Breast epithelium (tissue), 4 donors: ENCODE measurements around the gene SPINK8. TPM values are rescaled to one million over a fixed set of nuclear protein-coding genes. Genes with fewer than 3 reads are reported as not detected.

Source experiments
- DNase-seq, 2 donors: peaks; one replicate each; pipeline ENCODE4 v3.0.0-alpha.2; 2019; ENCODE audit warnings: low spot score in 2 of 2
- H3K27ac ChIP-seq, 2 donors: fragments of 200-600 bp; sonication (generic) in 1 of 2; one replicate each; pipeline ENCODE4 v1.5.1; 2016 to 2019; ENCODE audit warnings: mild to moderate bottlenecking in 1 of 2
- H3K27me3 ChIP-seq, 2 donors: fragments of 200-600 bp; sonication (generic) in 1 of 2; one replicate each; pipeline versions ENCODE4 v1.5.1 to v1.6.0; 2017 to 2019; ENCODE audit warnings: control low read depth in 1 of 2, mild to moderate bottlenecking in 1 of 2
- H3K36me3 ChIP-seq: fragments of 200-600 bp; one replicate; pipeline ENCODE4 v1.5.1; 2019
- H3K4me1 ChIP-seq, 2 donors: fragments of 200-600 bp; sonication (generic); one replicate each; pipeline ENCODE4 v1.5.1; 2016 to 2019; ENCODE audit warnings: control low read depth in 1 of 2
- H3K4me3 ChIP-seq, 3 donors: fragments of 200-600 bp; sonication (generic); 1 replicate in 2 of 3; 2 replicates in 1 of 3; pipeline ENCODE4 v1.5.1; 2016 to 2019; ENCODE audit warnings: mild to moderate bottlenecking in 3 of 3, moderate library complexity in 2 of 3
- H3K9me3 ChIP-seq, 2 donors: fragments of 200-600 bp; sonication (generic) in 1 of 2; one replicate each; pipeline ENCODE4 v1.5.1; 2016 to 2019; ENCODE audit warnings: control low read depth in 1 of 2
- CTCF ChIP-seq, 3 donors: fragments of 450-650 bp; IDR thresholded peaks; one replicate each; pipeline ENCODE4 v1.5.1; 2016 to 2017; ENCODE audit warnings: antibody characterized with exemption in 3 of 3, mild to moderate bottlenecking in 3 of 3, moderate library complexity in 3 of 3
- POLR2A ChIP-seq: fragments of 450-650 bp; IDR thresholded peaks from one replicate; pipeline ENCODE4 v1.6.1; 2016; ENCODE audit warnings: antibody characterized with exemption, mild to moderate bottlenecking, moderate library complexity
- POLR2AphosphoS5 ChIP-seq, 3 donors: sonication (generic); formaldehyde crosslinking; IDR thresholded peaks; one replicate each; pipeline ENCODE4 v1.6.1; 2017; ENCODE audit warnings: antibody characterized with exemption in 3 of 3
- intact Hi-C: fragments of 100-400 bp; cut with DNase I; formaldehyde crosslinking; loops from one replicate; pipeline ENCODE4 v1.15.1; 2023; ENCODE audit warnings: low total_unique reads
- total RNA-seq, 3 donors: library from RNA; depleted of rRNA; stranded (reverse); fragments of >200 nt; gene quantifications; one replicate each; pipeline ENCODE4 v1.1.0, GENCODE V29; 2016

The SPINK8 gene
- total RNA-seq, 3 donors from 2014 or later, result not detected

- DNase-seq, result no peak
- H3K36me3 ChIP-seq, result no peaks in the 10 kb centered on the region
- H3K27ac ChIP-seq, result no peak overlapping the region
- no peak overlapping the region for H3K4me3 ChIP-seq
- no peaks in the 10 kb centered on the region for H3K9me3 ChIP-seq
- TF ChIP-seq CTCF (IDR thresholded peaks at IDR 0.05) (no peak), POLR2A (no peak), POLR2AphosphoS5 (IDR thresholded peaks at IDR 0.05) (no peak)
- H3K4me1 ChIP-seq, result no peaks in the 10 kb centered on the region
- intact Hi-C loops, result no loop called here
- no peaks in the 10 kb centered on the region for H3K27me3 ChIP-seq
Measured at GRCh38 chr3:48369693-48370332, 36.4 kb upstream of the SPINK8 start.

- intact Hi-C loops, result no loop called here
- no peak for TF ChIP-seq CTCF (IDR thresholded peaks at IDR 0.05)
- no peak for TF ChIP-seq POLR2AphosphoS5 (IDR thresholded peaks at IDR 0.05)
- TF ChIP-seq POLR2A, result no peak
Measured at GRCh38 chr3:48367201-48367600, 33.7 kb upstream of the SPINK8 start.

GRCh38 chr3:48364840-48365239 lies 31.4 kb upstream of the SPINK8 start:
- Histone ChIP-seq H3K4me3 (no peak overlapping the region), H3K4me1 (no peaks in the 10 kb centered on the region), H3K36me3 (no peaks in the 10 kb centered on the region), H3K9me3 (peaks cover 0 to 6% of the 10 kb centered on the region in 2 donors), H3K27ac (no peak overlapping the region), H3K27me3 (no peaks in the 10 kb centered on the region)
- no peak for DNase-seq
- intact Hi-C loops, result loop anchor here (2.0 kb wide), 1 partner anchor 66 kb away; no protein-coding TSS in a partner anchor
- no peak for TF ChIP-seq POLR2A
- no peak for TF ChIP-seq CTCF (IDR thresholded peaks at IDR 0.05)
- TF ChIP-seq POLR2AphosphoS5 (IDR thresholded peaks at IDR 0.05), result no peak

More at GRCh38 chr3:48367201-48367600, 33.7 kb upstream of the SPINK8 start:
- H3K4me3 ChIP-seq, result no peak overlapping the region
- H3K36me3 ChIP-seq, result no peaks in the 10 kb centered on the region
- no peak for DNase-seq
- H3K27ac ChIP-seq, result no peak overlapping the region
- H3K27me3 ChIP-seq, result no peaks in the 10 kb centered on the region
- no peaks in the 10 kb centered on the region for H3K9me3 ChIP-seq
- H3K4me1 ChIP-seq, result no peaks in the 10 kb centered on the region

GRCh38 chr3:48361928-48362327 lies 28.5 kb upstream of the SPINK8 start:
- no peaks in the 10 kb centered on the region for H3K27me3 ChIP-seq
- H3K4me3 ChIP-seq, result no peak overlapping the region
- DNase-seq, result no peak
- H3K36me3 ChIP-seq, result no peaks in the 10 kb centered on the region
- TF ChIP-seq POLR2AphosphoS5 (IDR thresholded peaks at IDR 0.05), result no peak
- H3K4me1 ChIP-seq, result no peaks in the 10 kb centered on the region
- intact Hi-C loops, result no loop called here
- peaks cover 0 to 6% of the 10 kb centered on the region in 2 donors for H3K9me3 ChIP-seq
- no peak overlapping the region for H3K27ac ChIP-seq

GRCh38 chr3:48356419-48356818 lies 23.0 kb upstream of the SPINK8 start:
- Histone ChIP-seq H3K27me3 (no peaks in the 10 kb centered on the region), H3K4me1 (peaks cover 4 to 5% of the 10 kb centered on the region in 2 donors), H3K9me3 (peaks cover 0 to 4% of the 10 kb centered on the region in 2 donors), H3K27ac (peak overlapping the region in 1 of 2 donors; percentile 26), H3K36me3 (no peaks in the 10 kb centered on the region), H3K4me3 (no peak overlapping the region)
- no peak for DNase-seq
- TF ChIP-seq CTCF (IDR thresholded peaks at IDR 0.05) (no peak), POLR2AphosphoS5 (IDR thresholded peaks at IDR 0.05) (no peak), POLR2A (no peak)
- intact Hi-C loops, result no loop called here
